ENCODE measurements around the gene NMT1.

NMT1 gene

DNA sequence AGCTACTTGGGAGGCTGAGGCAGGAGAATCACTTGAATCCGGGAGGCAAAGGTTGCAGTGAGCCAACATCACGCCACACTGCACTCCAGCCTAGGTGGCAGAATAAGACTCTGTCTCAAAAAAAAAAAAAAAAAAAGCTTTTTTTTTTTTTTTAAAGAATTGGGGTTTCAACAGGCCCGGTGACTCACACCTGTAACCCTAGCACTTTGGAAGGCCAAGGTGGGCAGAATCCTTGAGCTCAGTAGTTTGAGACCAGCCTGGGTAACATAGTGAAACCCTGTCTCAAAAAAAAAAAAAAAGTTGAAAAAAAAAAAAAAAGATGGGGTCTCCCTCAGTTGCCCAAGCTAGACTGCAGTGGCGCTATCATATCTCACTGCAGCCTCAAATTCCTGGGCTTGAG lies 93.9 kb downstream of the NMT1 start:
- DNase-seq (ENCODE audit: low spot score) = no peak
- H3K36me3 Mint-ChIP-seq (ENCODE audit: low read depth) = peaks cover 28% of the 10 kb centered on the region
- no peak overlapping the region for H3K4me3 Mint-ChIP-seq
- H3K9me3 Mint-ChIP-seq = no peaks in the 10 kb centered on the region
- H3K4me1 Mint-ChIP-seq (ENCODE audit: low read depth) = peaks cover 25% of the 10 kb centered on the region
- no peaks in the 10 kb centered on the region for H3K27me3 Mint-ChIP-seq (ENCODE audit: low read depth)
- no peak overlapping the region for H3K27ac Mint-ChIP-seq

DNA sequence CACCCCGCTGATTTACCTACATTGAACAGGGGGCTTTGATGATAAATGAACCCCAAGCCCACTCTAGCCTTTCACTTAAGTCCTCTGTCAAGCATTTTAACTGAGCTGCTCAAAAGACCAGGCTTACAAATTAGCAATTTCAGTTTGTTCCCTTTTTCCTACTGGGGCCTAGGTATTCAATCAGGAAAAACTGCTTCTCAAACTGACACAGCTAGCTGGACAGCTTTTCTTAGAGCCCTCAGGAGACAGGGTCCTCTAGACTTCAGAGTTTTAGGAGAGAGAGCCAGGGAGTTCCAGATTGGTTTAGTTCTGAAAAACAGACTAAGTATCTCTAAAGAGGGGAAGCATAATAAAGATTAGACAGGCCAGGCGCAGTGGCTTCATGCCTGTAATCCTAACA lies 94.4 kb downstream of the NMT1 start:
- no peak overlapping the region for H3K27ac Mint-ChIP-seq

DNA sequence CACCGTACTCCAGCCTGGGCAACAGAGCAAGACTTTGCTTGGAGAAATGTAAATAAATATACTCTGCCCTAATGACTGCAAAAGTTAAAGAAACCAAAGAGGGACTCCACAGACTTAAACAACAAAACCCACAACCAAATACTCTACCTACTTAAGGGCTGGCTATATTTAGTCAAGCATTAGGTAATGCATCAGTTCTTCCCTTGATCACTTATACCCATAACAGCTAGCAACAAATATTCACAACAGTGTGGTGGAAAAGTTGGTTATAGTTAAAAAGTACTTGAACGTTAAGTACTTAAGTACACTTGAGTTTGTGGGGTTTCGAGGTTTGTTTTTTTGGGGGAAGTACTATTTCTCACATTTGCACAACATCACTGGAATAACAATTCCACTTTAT lies 95.1 kb downstream of the NMT1 start:
- no peak overlapping the region for H3K27ac Mint-ChIP-seq
- H3K4me3 Mint-ChIP-seq = no peak overlapping the region
- H3K27me3 Mint-ChIP-seq (ENCODE audit: low read depth) = no peaks in the 10 kb centered on the region
- peaks cover 21% of the 10 kb centered on the region for H3K4me1 Mint-ChIP-seq (ENCODE audit: low read depth)
- peaks cover 25% of the 10 kb centered on the region for H3K36me3 Mint-ChIP-seq (ENCODE audit: low read depth)
- no peaks in the 10 kb centered on the region for H3K9me3 Mint-ChIP-seq
- DNase-seq (ENCODE audit: low spot score) = no peak

More for the DNA sequence above, 94.4 kb downstream of the NMT1 start:
- Mint-ChIP-seq H3K4me1 (ENCODE audit: low read depth) (peaks cover 26% of the 10 kb centered on the region), H3K27me3 (ENCODE audit: low read depth) (no peaks in the 10 kb centered on the region), H3K4me3 (no peak overlapping the region), H3K9me3 (no peaks in the 10 kb centered on the region), H3K36me3 (ENCODE audit: low read depth) (peaks cover 28% of the 10 kb centered on the region)
- no peak for DNase-seq (ENCODE audit: low spot score)
